Measurements from ENCODE around the gene PPARD. TPM values are rescaled to one million over a fixed set of nuclear protein-coding genes. Genes with fewer than 3 reads are reported as not detected.

Gene PPARD
- total RNA-seq, 2 experiments from 2014 or later: 6.1 to 11.9 TPM

GRCh38 chr6:35294308-35294945 is 47.9 kb upstream of the PPARD start:
- H3K4me2 ChIP-seq (ENCODE audit: low read length): no peak overlapping the region
- H4K20me1 ChIP-seq (ENCODE audit: insufficient read depth, low read length): no peaks in the 10 kb centered on the region
- ChIA-PET CTCF (ENCODE audit: unreplicated experiment) (no interaction called here), POLR2A (no interaction called here)
- peaks cover 61% of the 10 kb centered on the region for H3K36me3 ChIP-seq (ENCODE audit: insufficient read depth, low read length)
- no peak for TF ChIP-seq EZH2phosphoT487 (IDR thresholded peaks at IDR 0.05; ENCODE audit: borderline replicate concordance, low read depth, low read length)
- peak; percentile 96 for TF ChIP-seq CTCF (conservative IDR thresholded peaks at IDR 0.05; ENCODE audit: low read length)
- peaks cover 36% of the 10 kb centered on the region for H3K4me1 ChIP-seq (ENCODE audit: insufficient read depth, low read length, poor library complexity, severe bottlenecking)
- DNase-seq (ENCODE audit: low spot score): peak; percentile 71
- H2AFZ ChIP-seq (ENCODE audit: low read length): no peak overlapping the region
- no peaks in the 10 kb centered on the region for H3K9me3 ChIP-seq (ENCODE audit: low read length)
- intact Hi-C loops (cut with micrococcal nuclease; ENCODE audit: unreplicated experiment): no loop called here
- no TSS peak for BruUV-seq (replicated peaks)
- H3K9me2 ChIP-seq (ENCODE audit: insufficient read depth, low read length): no peaks in the 10 kb centered on the region
- peaks cover 17% of the 10 kb centered on the region; the same call in 1 of the 2 replicates for H3K79me2 ChIP-seq (ENCODE audit: insufficient read depth, low read depth, low read length)
- H3K27ac ChIP-seq (ENCODE audit: low read depth, low read length, poor library complexity, severe bottlenecking): no peak overlapping the region
- H3K4me3 ChIP-seq (ENCODE audit: low read depth, low read length, poor library complexity, severe bottlenecking): no peak overlapping the region

GRCh38 chr6:35295036-35295435 is 47.3 kb upstream of the PPARD start:
- DNase-seq (ENCODE audit: low spot score): no peak
- no peaks in the 10 kb centered on the region for H3K9me2 ChIP-seq (ENCODE audit: insufficient read depth, low read length)
- H3K36me3 ChIP-seq (ENCODE audit: insufficient read depth, low read length): peaks cover 58% of the 10 kb centered on the region
- H4K20me1 ChIP-seq (ENCODE audit: insufficient read depth, low read length): no peaks in the 10 kb centered on the region
- no peak overlapping the region for H3K27ac ChIP-seq (ENCODE audit: low read depth, low read length, poor library complexity, severe bottlenecking)
- ChIA-PET CTCF (ENCODE audit: unreplicated experiment) (no interaction called here), POLR2A (interaction anchor here (0.6 kb wide), 1 partner anchor 123 kb away, joined by 4 read pairs; no protein-coding TSS in a partner anchor)
- intact Hi-C loops (cut with micrococcal nuclease; ENCODE audit: unreplicated experiment): no loop called here
- H3K4me3 ChIP-seq (ENCODE audit: low read depth, low read length, poor library complexity, severe bottlenecking): no peak overlapping the region
- H3K79me2 ChIP-seq (ENCODE audit: insufficient read depth, low read depth, low read length): peaks cover 24% of the 10 kb centered on the region; the same call in 1 of the 2 replicates
- no peaks in the 10 kb centered on the region for H3K9me3 ChIP-seq (ENCODE audit: low read length)
- H3K4me1 ChIP-seq (ENCODE audit: insufficient read depth, low read length, poor library complexity, severe bottlenecking): peaks cover 42% of the 10 kb centered on the region
- no TSS peak for BruUV-seq (replicated peaks)
- no peak overlapping the region for H3K4me2 ChIP-seq (ENCODE audit: low read length)
- TF ChIP-seq CTCF (conservative IDR thresholded peaks at IDR 0.05; ENCODE audit: low read length) (no peak), EZH2phosphoT487 (IDR thresholded peaks at IDR 0.05; ENCODE audit: borderline replicate concordance, low read depth, low read length) (no peak)
- H2AFZ ChIP-seq (ENCODE audit: low read length): no peak overlapping the region

Data from OCI-LY7 (cell line).